Esophagus muscularis mucosa (tissue), 3 donors: ENCODE measurements around the gene LGALS12.

ENCODE experiments used
- CTCF ChIP-seq, 3 experiments: fragments of 200-600 bp in 2 of 3; fragments of 450-650 bp in 1 of 3; sonication (generic) in 2 of 3; IDR thresholded peaks; one replicate each; pipeline ENCODE4 v1.5.1; 2017 to 2019; ENCODE audit warnings: antibody characterized with exemption in 3 of 3, mild to moderate bottlenecking in 2 of 3, moderate library complexity in 1 of 3
- POLR2A ChIP-seq: fragments of 450-650 bp; IDR thresholded peaks from one replicate; pipeline ENCODE4 v1.6.1; 2017; ENCODE audit warnings: antibody characterized with exemption, moderate library complexity, mild to moderate bottlenecking, low read depth
- POLR2AphosphoS5 ChIP-seq, 2 donors: sonication (generic); formaldehyde crosslinking; IDR thresholded peaks; one replicate each; pipeline ENCODE4 v1.6.1; 2017; ENCODE audit warnings: antibody characterized with exemption in 2 of 2

- TF ChIP-seq POLR2AphosphoS5 (IDR thresholded peaks at IDR 0.05): no peak
- TF ChIP-seq CTCF (IDR thresholded peaks at IDR 0.05): no peak
- no peak for TF ChIP-seq POLR2A
Observed at GRCh38 chr11:63563201-63564055, 57.5 kb downstream of the LGALS12 start, which contains the start of gene PLAAT2.
